GM12872 (cell line): ENCODE data around the gene LRRC4B.

ENCODE experiments used
- CTCF ChIP-seq: IDR thresholded peaks from 3 replicates; pipeline ENCODE4 v1.5.1; 2011; ENCODE audit warnings: low read depth, mild to moderate bottlenecking, low read length, moderate library complexity; ENCODE audit not compliant: insufficient read depth

The LRRC4B gene

GRCh38 chr19:50555450-50556281, 12.6 kb downstream of the LRRC4B start:
- no peak for TF ChIP-seq CTCF

DNA sequence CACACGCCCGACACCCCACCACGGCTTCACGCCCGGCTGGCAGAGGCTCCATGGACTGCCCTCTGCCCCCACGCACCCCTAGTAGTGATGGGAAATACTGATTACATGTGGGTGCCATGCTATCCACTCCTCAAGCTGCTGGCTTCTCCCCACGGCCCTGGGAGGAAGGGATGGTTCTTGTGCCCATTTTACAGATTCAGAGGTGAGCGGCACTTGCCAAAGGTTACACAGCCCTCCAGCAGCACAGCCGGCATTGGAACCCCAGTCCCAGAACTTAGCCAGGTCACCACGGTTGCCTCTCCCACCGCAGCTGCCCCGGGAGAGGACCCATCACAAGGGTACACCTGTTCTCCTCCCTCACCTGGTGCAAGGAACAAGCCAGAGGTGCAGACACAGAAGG, 13.2 kb downstream of the LRRC4B start:
- TF ChIP-seq CTCF: no peak

- TF ChIP-seq CTCF: no peak
Observed at GRCh38 chr19:50554212-50554611, 14.0 kb downstream of the LRRC4B start.

- TF ChIP-seq CTCF: no peak
Observed at GRCh38 chr19:50553134-50553703, 15.0 kb downstream of the LRRC4B start.

DNA sequence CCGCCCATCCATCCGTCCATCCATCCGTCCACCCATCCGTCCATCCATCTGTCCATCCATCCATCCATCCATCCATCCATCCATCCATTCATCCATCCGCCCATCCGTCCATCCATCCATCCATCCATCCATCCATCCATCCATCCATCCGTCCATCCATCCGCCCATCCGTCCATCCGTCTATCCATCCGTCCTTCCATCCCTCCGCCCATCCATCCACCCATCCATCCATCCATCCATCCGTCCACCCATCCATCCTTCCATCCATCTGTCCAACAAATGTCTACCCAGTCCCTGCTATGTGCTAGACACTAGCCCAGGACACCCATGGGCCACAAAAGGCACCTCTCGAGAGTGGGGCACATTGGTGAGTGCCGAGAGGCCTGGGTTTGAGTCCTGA, 15.7 kb downstream of the LRRC4B start:
- TF ChIP-seq CTCF: no peak

DNA sequence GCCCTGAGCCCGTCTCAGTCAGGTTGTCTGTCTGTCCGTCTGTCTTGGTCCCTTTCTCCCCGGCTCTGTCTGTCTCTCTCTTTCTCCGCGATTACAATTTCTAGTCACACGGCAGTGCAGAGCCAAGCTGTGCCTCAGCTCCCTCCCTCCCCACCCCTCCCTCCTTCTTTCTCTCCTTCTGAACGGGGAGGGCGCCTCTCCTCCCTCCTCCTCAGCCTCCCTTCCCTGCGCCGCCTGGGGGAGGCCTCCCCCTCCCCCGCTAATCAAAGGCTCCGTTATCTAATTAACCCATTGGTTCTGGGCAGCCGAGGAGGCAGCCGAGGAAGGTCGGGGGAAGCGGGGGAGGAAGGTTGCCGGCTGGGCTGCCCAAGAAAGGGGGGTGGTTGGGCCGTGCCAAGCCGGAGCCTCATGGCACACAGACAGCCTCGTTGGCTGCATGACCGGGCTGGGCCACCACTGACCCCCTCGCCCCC, 16.5 kb downstream of the LRRC4B start:
- TF ChIP-seq CTCF: no peak

DNA sequence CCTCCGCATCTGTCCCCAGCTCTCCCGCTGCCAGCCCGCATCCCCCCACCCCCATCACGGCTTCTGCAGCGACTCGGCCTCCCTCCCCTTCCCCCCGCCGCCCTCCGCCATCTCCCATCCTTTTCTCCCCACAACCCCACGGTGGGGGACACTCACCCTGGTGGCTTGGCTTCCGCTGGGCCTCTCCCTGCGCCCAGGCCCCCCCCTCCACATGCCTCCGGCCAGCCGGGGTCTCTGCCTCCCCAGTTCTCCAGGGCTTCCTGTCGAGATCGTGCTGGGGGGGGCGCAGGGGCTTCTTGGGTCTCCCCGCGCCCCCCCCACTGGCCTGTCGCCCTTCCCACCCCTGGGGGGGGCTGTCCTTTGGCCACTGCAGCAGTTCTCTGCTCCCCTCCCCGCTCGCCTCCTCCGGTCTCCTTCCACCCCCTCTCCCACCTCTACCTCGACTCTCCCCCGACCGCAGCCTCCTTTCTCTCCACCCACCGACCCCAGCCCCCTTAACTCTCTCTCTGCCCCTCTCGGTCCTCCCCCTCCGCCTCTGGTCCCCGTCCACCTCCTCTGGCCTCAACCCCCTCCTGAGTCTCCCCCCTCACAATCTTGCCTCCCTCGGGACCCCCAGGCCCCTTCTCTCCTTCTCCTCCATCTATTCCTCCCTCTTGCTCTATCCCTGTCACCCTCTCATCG, 17.1 kb downstream of the LRRC4B start:
- TF ChIP-seq CTCF: no peak
